ENCODE results near the gene TIMP1.

The TIMP1 gene

GRCh38 chrX:47581731-47582647, at the start of gene TIMP1:
Gene TIMP1 (plus strand): TSS chrX:47582436. CDS start chrX:47583416, 980 bp downstream.
- FAIRE-seq = peak; percentile 70

- FAIRE-seq = no peak
Measured at GRCh38 chrX:47539860-47540259, 42.4 kb upstream of the TIMP1 start.

- FAIRE-seq = peak; percentile 97
Measured at GRCh38 chrX:47540754-47541538, 41.3 kb upstream of the TIMP1 start.

GRCh38 chrX:47543496-47543895, 38.7 kb upstream of the TIMP1 start:
- FAIRE-seq = no peak

GRCh38 chrX:47556045-47556623, 26.1 kb upstream of the TIMP1 start:
- no peak for FAIRE-seq

GRCh38 chrX:47558436-47558835, 23.8 kb upstream of the TIMP1 start:
- FAIRE-seq = peak; percentile 84

GRCh38 chrX:47560179-47560933, 21.9 kb upstream of the TIMP1 start:
- peak; percentile 58 for FAIRE-seq

GRCh38 chrX:47560934-47561658, 21.1 kb upstream of the TIMP1 start, which contains the start of gene ARAF:
Gene ARAF (plus strand): TSS chrX:47561205. CDS start chrX:47562968, 1,763 bp downstream.
- FAIRE-seq = peak; percentile 95

GRCh38 chrX:47561659-47562151, 20.5 kb upstream of the TIMP1 start:
- no peak for FAIRE-seq

- FAIRE-seq = no peak
Measured at GRCh38 chrX:47562615-47563243, 19.5 kb upstream of the TIMP1 start.

- no peak for FAIRE-seq
Measured at GRCh38 chrX:47563801-47564315, 18.4 kb upstream of the TIMP1 start.

GRCh38 chrX:47564438-47565085, 17.7 kb upstream of the TIMP1 start:
- FAIRE-seq = no peak

GRCh38 chrX:47566841-47567240, 15.4 kb upstream of the TIMP1 start:
- no peak for FAIRE-seq

- no peak for FAIRE-seq
Measured at GRCh38 chrX:47568656-47569295, 13.5 kb upstream of the TIMP1 start.

GRCh38 chrX:47570794-47571193, 11.4 kb upstream of the TIMP1 start:
- FAIRE-seq = no peak

- FAIRE-seq = no peak
Measured at GRCh38 chrX:47571215-47571614, 11.0 kb upstream of the TIMP1 start.

GRCh38 chrX:47571896-47572295, 10.3 kb upstream of the TIMP1 start:
- no peak for FAIRE-seq

GRCh38 chrX:47572773-47573340, 9.4 kb upstream of the TIMP1 start:
- FAIRE-seq = no peak

GRCh38 chrX:47573341-47574075, 8.7 kb upstream of the TIMP1 start:
- FAIRE-seq = no peak
